ENCODE measurements around the gene SZRD1.

DNA sequence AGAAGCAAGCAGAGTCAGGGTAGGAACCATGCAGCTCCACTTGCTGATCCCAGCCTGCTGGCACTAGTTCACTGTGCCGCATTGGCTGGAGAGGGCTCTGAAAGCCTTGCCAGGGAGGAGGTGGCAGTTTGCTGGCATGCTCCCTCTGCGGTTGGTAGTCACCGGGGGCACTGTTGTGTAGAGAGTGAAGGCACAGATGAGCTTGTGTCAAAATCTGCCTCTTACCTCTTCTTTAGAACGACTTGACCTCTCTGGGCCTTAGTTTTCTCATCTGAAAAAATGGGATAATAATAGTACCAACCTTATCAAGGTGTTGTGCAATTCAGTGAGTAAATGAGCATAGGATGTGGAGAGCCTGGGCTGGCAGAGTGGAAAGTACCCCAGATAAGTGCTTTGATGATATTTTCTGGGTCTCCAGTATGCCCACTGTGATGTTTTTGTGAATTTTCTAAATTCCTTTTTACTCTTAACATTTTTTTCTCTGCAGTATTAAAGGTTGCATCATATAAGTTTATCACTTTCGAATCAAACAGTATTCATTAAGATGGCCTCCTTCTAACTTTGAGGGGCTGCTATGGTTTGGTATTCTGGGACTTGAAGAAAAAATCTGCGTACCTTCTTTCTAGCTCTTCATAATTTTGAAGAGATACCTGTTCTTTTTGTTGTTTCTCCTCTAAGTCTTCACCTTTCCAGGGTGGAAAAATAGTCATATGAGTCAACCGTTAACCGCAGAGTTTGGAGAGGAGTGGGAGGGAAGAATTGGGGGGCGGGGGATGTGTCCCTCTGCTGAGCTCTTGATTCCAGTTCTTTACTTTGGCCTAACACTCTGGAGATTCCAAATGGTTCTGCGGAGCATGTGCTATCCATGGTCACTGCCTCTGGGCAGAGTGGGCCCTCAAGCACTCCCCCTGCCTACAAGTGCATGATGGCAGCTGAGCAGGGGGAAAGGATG lies 26.8 kb downstream of the SZRD1 start:
- TF ChIP-seq, protein P1, sequence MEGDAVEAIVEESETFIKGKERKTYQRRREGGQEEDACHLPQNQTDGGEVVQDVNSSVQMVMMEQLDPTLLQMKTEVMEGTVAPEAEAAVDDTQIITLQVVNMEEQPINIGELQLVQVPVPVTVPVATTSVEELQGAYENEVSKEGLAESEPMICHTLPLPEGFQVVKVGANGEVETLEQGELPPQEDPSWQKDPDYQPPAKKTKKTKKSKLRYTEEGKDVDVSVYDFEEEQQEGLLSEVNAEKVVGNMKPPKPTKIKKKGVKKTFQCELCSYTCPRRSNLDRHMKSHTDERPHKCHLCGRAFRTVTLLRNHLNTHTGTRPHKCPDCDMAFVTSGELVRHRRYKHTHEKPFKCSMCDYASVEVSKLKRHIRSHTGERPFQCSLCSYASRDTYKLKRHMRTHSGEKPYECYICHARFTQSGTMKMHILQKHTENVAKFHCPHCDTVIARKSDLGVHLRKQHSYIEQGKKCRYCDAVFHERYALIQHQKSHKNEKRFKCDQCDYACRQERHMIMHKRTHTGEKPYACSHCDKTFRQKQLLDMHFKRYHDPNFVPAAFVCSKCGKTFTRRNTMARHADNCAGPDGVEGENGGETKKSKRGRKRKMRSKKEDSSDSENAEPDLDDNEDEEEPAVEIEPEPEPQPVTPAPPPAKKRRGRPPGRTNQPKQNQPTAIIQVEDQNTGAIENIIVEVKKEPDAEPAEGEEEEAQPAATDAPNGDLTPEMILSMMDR (IDR thresholded peaks at IDR 0.05), result no peak
- TF ChIP-seq ZFX (IDR thresholded peaks at IDR 0.05; ENCODE audit: borderline replicate concordance), result no peak

Data from 22Rv1 (cell line).